ENCODE results near the gene RHBDL3.

Gene RHBDL3

DNA sequence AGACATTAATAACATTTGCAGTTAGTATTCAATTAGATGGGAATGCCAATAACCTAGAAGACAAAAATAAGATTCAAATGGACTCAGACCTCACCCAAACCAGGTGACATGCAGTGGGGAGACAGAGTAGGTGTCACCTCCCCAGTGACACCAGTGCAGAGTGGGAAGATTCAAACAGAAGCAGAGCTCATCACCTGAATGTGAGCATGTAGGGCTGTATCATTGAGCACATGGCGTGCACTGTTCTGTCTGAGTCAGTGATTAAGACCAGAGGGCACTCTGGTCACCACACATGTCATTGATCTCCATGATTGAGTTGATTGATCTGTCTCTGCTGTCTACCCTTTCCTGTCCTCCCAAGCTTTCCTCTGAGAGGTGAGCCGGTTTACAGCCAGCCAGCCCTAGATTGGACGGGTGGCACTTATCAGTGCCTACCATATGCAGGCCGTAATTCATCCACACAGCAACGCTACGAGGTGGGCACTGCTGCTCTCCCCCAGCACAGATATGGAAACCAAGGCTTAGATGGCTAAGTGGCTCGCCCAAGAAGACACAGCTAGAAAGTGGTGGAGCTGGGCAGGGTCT is 34.0 kb downstream of the RHBDL3 start:
- no peaks in the 10 kb centered on the region for H3K79me2 ChIP-seq (ENCODE audit: insufficient read depth, low read depth)
- TF ChIP-seq, protein P1, sequence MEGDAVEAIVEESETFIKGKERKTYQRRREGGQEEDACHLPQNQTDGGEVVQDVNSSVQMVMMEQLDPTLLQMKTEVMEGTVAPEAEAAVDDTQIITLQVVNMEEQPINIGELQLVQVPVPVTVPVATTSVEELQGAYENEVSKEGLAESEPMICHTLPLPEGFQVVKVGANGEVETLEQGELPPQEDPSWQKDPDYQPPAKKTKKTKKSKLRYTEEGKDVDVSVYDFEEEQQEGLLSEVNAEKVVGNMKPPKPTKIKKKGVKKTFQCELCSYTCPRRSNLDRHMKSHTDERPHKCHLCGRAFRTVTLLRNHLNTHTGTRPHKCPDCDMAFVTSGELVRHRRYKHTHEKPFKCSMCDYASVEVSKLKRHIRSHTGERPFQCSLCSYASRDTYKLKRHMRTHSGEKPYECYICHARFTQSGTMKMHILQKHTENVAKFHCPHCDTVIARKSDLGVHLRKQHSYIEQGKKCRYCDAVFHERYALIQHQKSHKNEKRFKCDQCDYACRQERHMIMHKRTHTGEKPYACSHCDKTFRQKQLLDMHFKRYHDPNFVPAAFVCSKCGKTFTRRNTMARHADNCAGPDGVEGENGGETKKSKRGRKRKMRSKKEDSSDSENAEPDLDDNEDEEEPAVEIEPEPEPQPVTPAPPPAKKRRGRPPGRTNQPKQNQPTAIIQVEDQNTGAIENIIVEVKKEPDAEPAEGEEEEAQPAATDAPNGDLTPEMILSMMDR (conservative IDR thresholded peaks at IDR 0.05; ENCODE audit: low read depth, low read length), result no peak

DNA sequence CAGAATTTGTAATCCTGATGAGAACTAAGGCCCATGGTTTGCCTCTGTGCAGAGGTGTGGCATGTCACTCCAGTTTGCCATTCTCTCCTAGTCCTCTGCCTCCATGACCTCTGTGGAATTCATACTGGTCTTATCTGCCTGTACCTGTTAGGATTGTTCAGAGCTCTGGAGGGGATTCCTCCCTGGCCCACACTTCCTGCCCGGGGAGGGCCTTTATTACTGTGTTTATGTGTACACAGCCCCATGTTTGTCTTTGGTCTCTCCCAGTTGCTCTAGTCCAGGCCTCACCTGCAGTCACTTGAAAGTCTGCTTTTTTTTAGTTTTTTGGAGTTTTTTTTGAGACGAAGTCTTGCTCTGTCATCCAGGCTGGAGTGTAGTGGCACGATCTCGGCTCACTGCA is 36.4 kb downstream of the RHBDL3 start:
- H3K27ac ChIP-seq, result no peak overlapping the region
- no peak overlapping the region for H3K4me2 ChIP-seq
- TF ChIP-seq, protein P1 (conservative IDR thresholded peaks at IDR 0.05; ENCODE audit: low read depth, low read length), result no peak

More for the DNA sequence above, 34.0 kb downstream of the RHBDL3 start:
- Histone ChIP-seq H3K27me3 (ENCODE audit: insufficient read depth, low read depth) (no peaks in the 10 kb centered on the region), H3K4me2 (no peak overlapping the region), H3K36me3 (ENCODE audit: insufficient read depth) (no peaks in the 10 kb centered on the region), H4K20me1 (ENCODE audit: insufficient read depth) (no peaks in the 10 kb centered on the region), H2AFZ (ENCODE audit: low read depth) (no peak overlapping the region), H3K27ac (no peak overlapping the region), H3K9ac (no peak overlapping the region), H3K4me1 (ENCODE audit: low read depth, poor library complexity, severe bottlenecking) (no peaks in the 10 kb centered on the region), H3K4me3 (IDR thresholded peaks at IDR 0.05; ENCODE audit: insufficient read depth, low read depth, low read length) (no peak overlapping the region)

DNA sequence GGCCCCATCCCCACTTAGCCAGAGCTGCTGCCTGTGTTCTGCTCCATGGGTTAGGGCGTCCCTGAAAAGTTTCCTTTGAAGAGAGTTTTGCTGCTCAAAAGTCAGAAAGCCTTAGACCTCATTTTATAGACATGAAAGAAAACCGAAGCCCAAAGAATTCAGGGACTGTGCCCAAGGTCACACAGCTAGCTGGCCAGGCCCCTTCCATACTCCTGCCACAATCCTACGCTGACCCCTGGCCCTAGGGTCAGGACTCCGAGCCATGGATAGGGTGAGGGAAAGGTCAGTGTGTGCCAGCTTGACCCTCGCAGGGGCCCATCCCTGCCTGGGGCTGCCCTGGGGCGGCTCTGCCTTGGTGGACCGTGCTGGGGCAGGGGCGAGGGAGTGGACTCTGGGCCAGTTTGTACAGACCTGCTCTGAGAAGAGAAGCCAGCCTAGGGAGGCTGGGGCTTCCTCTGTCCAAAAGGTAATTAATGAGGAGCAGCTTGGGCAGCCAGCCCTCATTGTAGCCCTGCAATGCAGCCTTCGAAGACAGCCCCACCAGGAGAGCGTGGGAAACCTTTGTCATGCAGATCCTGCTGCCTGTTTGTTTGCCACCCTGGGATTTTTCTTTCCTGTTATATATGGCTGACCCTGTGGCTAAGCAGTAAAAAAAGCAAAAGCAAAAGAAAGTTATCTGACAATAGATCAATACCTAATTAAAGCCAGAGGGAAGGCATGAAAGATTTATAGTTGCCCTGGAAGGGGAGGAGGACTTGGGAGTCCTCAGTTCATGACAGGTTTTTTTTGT is 37.4 kb downstream of the RHBDL3 start:
- no peak overlapping the region for H3K9ac ChIP-seq
- H3K79me2 ChIP-seq (ENCODE audit: insufficient read depth, low read depth), result no peaks in the 10 kb centered on the region
- TF ChIP-seq, protein P1 (conservative IDR thresholded peaks at IDR 0.05; ENCODE audit: low read depth, low read length), result no peak
- H3K36me3 ChIP-seq (ENCODE audit: insufficient read depth), result no peaks in the 10 kb centered on the region
- H3K27ac ChIP-seq, result no peak overlapping the region
- H3K4me2 ChIP-seq, result no peak overlapping the region
- H3K27me3 ChIP-seq (ENCODE audit: insufficient read depth, low read depth), result no peaks in the 10 kb centered on the region
- no peaks in the 10 kb centered on the region for H4K20me1 ChIP-seq (ENCODE audit: insufficient read depth)
- H2AFZ ChIP-seq (ENCODE audit: low read depth), result no peak overlapping the region
- H3K4me1 ChIP-seq (ENCODE audit: low read depth, poor library complexity, severe bottlenecking), result no peaks in the 10 kb centered on the region
- no peak overlapping the region for H3K4me3 ChIP-seq (IDR thresholded peaks at IDR 0.05; ENCODE audit: insufficient read depth, low read depth, low read length)

More for the DNA sequence above, 36.4 kb downstream of the RHBDL3 start:
- Histone ChIP-seq H3K9ac (no peak overlapping the region), H2AFZ (ENCODE audit: low read depth) (no peak overlapping the region), H3K4me3 (IDR thresholded peaks at IDR 0.05; ENCODE audit: insufficient read depth, low read depth, low read length) (no peak overlapping the region), H3K79me2 (ENCODE audit: insufficient read depth, low read depth) (no peaks in the 10 kb centered on the region), H3K4me1 (ENCODE audit: low read depth, poor library complexity, severe bottlenecking) (no peaks in the 10 kb centered on the region), H3K36me3 (ENCODE audit: insufficient read depth) (no peaks in the 10 kb centered on the region), H4K20me1 (ENCODE audit: insufficient read depth) (no peaks in the 10 kb centered on the region), H3K27me3 (ENCODE audit: insufficient read depth, low read depth) (no peaks in the 10 kb centered on the region)

DNA sequence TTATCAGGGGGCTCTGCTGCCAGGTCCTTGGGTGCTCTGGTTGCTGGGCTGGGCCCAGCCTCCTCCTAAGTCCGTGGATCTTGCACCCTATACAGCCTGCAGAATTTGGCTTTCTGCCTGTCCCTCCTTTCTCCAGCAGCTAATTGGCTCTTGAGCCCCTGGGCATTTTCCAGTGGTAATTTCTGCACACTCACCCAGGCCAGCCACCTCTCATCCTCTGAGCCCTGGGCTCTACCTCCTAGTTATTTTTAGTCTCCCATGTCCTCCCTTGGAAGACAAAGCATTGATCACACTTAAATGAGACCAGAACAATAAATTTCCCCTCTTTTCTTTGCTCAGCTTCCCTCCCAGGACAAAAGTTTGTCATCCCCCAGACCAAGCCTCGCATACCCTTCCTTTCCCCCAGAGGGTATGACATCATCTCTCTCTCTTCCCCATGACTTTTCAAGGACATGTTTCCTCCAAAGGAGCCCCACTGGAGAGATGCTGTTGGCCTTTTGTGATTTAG is 38.2 kb downstream of the RHBDL3 start:
- H3K4me1 ChIP-seq (ENCODE audit: low read depth, poor library complexity, severe bottlenecking), result no peaks in the 10 kb centered on the region
- H3K79me2 ChIP-seq (ENCODE audit: insufficient read depth, low read depth), result no peaks in the 10 kb centered on the region
- TF ChIP-seq, protein P1 (conservative IDR thresholded peaks at IDR 0.05; ENCODE audit: low read depth, low read length), result no peak
- H2AFZ ChIP-seq (ENCODE audit: low read depth), result no peak overlapping the region
- H3K9ac ChIP-seq, result no peak overlapping the region
- no peak overlapping the region for H3K27ac ChIP-seq
- no peaks in the 10 kb centered on the region for H3K27me3 ChIP-seq (ENCODE audit: insufficient read depth, low read depth)
- H4K20me1 ChIP-seq (ENCODE audit: insufficient read depth), result no peaks in the 10 kb centered on the region
- H3K36me3 ChIP-seq (ENCODE audit: insufficient read depth), result no peaks in the 10 kb centered on the region
- H3K4me2 ChIP-seq, result no peak overlapping the region
- no peak overlapping the region for H3K4me3 ChIP-seq (IDR thresholded peaks at IDR 0.05; ENCODE audit: insufficient read depth, low read depth, low read length)
